IPS-11a (cell line): ENCODE data around the gene KLK4.

Experiments
- H3K4me3 ChIP-seq: one replicate; pipeline ENCODE4 v1.5.1; 2013; ENCODE audit warnings: low read depth, low read length, control low read depth

The KLK4 gene

GRCh38 chr19:50911206-50912101 is at the start of gene KLK4:
Gene KLK4 (minus strand): TSS chr19:50911395. CDS start chr19:50910738, 657 bp downstream.
- no peak within 1 kb of the TSS for H3K4me3 ChIP-seq

GRCh38 chr19:50959731-50960500 is 48.7 kb upstream of the KLK4 start:
- H3K4me3 ChIP-seq = no peak overlapping the region

- H3K4me3 ChIP-seq = no peak overlapping the region
These were observed 46.4 kb upstream of the KLK4 start for GRCh38 chr19:50957587-50957986.

- no peak within 1 kb of the TSS for H3K4me3 ChIP-seq
These were observed 41.7 kb upstream of the KLK4 start, which contains the start of gene KLK5 for GRCh38 chr19:50952910-50953309. Gene KLK5 (minus strand): TSS chr19:50953038. CDS start chr19:50952657, 381 bp downstream.

GRCh38 chr19:50949861-50950260 is 38.7 kb upstream of the KLK4 start:
- no peak overlapping the region for H3K4me3 ChIP-seq

GRCh38 chr19:50947123-50947522 is 35.9 kb upstream of the KLK4 start:
- H3K4me3 ChIP-seq = no peak overlapping the region

GRCh38 chr19:50944795-50945194 is 33.6 kb upstream of the KLK4 start:
- no peak overlapping the region for H3K4me3 ChIP-seq

GRCh38 chr19:50943074-50943828 is 32.1 kb upstream of the KLK4 start:
- H3K4me3 ChIP-seq = no peak overlapping the region

- H3K4me3 ChIP-seq = no peak overlapping the region
These were observed 28.4 kb upstream of the KLK4 start for GRCh38 chr19:50939596-50939995.

- no peak overlapping the region for H3K4me3 ChIP-seq
These were observed 22.4 kb upstream of the KLK4 start for GRCh38 chr19:50933640-50934039.

- H3K4me3 ChIP-seq = no peak overlapping the region
These were observed 21.5 kb upstream of the KLK4 start for GRCh38 chr19:50932690-50933083.

GRCh38 chr19:50932018-50932689 is 21.0 kb upstream of the KLK4 start:
- no peak overlapping the region for H3K4me3 ChIP-seq

GRCh38 chr19:50931023-50931422 is 19.8 kb upstream of the KLK4 start:
- no peak overlapping the region for H3K4me3 ChIP-seq

GRCh38 chr19:50928831-50929230 is 17.6 kb upstream of the KLK4 start:
- no peak overlapping the region for H3K4me3 ChIP-seq

GRCh38 chr19:50926144-50926543 is 14.9 kb upstream of the KLK4 start:
- H3K4me3 ChIP-seq = no peak overlapping the region

GRCh38 chr19:50925734-50926133 is 14.5 kb upstream of the KLK4 start:
- no peak overlapping the region for H3K4me3 ChIP-seq

GRCh38 chr19:50924586-50924985 is 13.4 kb upstream of the KLK4 start:
- H3K4me3 ChIP-seq = no peak overlapping the region

- no peak overlapping the region for H3K4me3 ChIP-seq
These were observed 11.2 kb upstream of the KLK4 start for GRCh38 chr19:50922317-50922853.

GRCh38 chr19:50921426-50922316 is 10.5 kb upstream of the KLK4 start:
- no peak overlapping the region for H3K4me3 ChIP-seq
